GM12878 (cell line): ENCODE measurements around the gene LMTK3. TPM values are rescaled to one million over a fixed set of nuclear protein-coding genes. Genes with fewer than 3 reads are reported as not detected.
A peak's percentile ranks its signal among the peaks of the same experiment; 100 is the strongest.

Experiments used
- ATAC-seq: fragments of 200-7000 bp; cut with Tn5 transposase; 3 replicates; pipeline ENCODE4 v1.9.1; 2020; ENCODE audit warnings: mild to moderate bottlenecking, moderate library complexity
- BruUV-seq: library from RNA; stranded (reverse); fragments of 400-500 nt; replicated peaks from 2 replicates; lab custom pipeline; 2021; lab: Mats Ljungman, UMichigan
- CTCF ChIA-PET: fragments of 300-600 bp; sonication (Branson Sonifier 250); formaldehyde crosslinking; extraction: SDS; loops from one replicate; lab custom pipeline; 2021; ENCODE audit warnings: inconsistent platforms; lab: Yijun Ruan, JAX
- POLR2A ChIA-PET: fragments of 350-600 bp; formaldehyde crosslinking; extraction: SDS; loops from one replicate; lab custom pipeline; 2021; ENCODE audit warnings: inconsistent platforms; lab: Charles Lee
- RAD21 ChIA-PET: fragments of 300-600 bp; sonication (Branson Sonifier 250); formaldehyde crosslinking; loops from one replicate; lab custom pipeline; 2023; ENCODE audit warnings: antibody characterized with exemption; ENCODE audit not compliant: unreplicated experiment; lab: Charles Lee
- SMC1A ChIA-PET: fragments of 300-600 bp; sonication (Branson Sonifier 250); formaldehyde crosslinking; loops from one replicate; lab custom pipeline; 2023; ENCODE audit not compliant: unreplicated experiment, uncharacterized antibody; lab: Charles Lee
- DNase-seq: peaks from one replicate; pipeline ENCODE4 v3.0.0-alpha.2; 2011; ENCODE audit warnings: low read depth, low spot score
- FAIRE-seq: peaks from 3 replicates; lab custom pipeline; 2011; peaks lifted over from hg19 to GRCh38; lab: Jason Lieb, UNC
- H2AFZ ChIP-seq: 2 replicates; pipeline ENCODE4 v1.6.0; 2011; ENCODE audit warnings: low read depth, low read length, control low read depth; ENCODE audit not compliant: control insufficient read depth
- H3K27ac ChIP-seq: 2 replicates; pipeline ENCODE4 v1.5.1; 2011; ENCODE audit warnings: control low read depth; ENCODE audit not compliant: control insufficient read depth, insufficient read depth
- H3K27me3 ChIP-seq, 2 experiments: replicated peaks in 1 of 2; 2 replicates each; pipeline versions ENCODE4 v1.6.0 to v1.6.1; 2011; ENCODE audit warnings: low read length in 1 of 2; ENCODE audit not compliant: control insufficient read depth in 2 of 2, insufficient read depth in 2 of 2
- H3K36me3 ChIP-seq, 2 experiments: 2 replicates each; pipeline ENCODE4 v1.5.1; 2011; ENCODE audit warnings: low read length in 1 of 2; ENCODE audit not compliant: control insufficient read depth in 2 of 2, insufficient read depth in 2 of 2
- H3K4me1 ChIP-seq: 2 replicates; pipeline ENCODE4 v1.6.1; 2011; ENCODE audit warnings: mild to moderate bottlenecking, low read length, moderate library complexity, mixed read lengths; ENCODE audit not compliant: control insufficient read depth, insufficient read depth
- H3K4me2 ChIP-seq: 2 replicates; pipeline ENCODE4 v1.6.0; 2011; ENCODE audit warnings: control low read depth; ENCODE audit not compliant: control insufficient read depth, insufficient read depth
- H3K4me3 ChIP-seq: fragments of 200-600 bp; sonication (generic); 2 replicates; pipeline ENCODE4 v1.5.1; 2016
- H3K79me2 ChIP-seq: 2 replicates; pipeline ENCODE4 v1.6.0; 2011; ENCODE audit warnings: low read length; ENCODE audit not compliant: control insufficient read depth, insufficient read depth
- H3K9ac ChIP-seq: 2 replicates; pipeline ENCODE4 v1.8.0; 2011; ENCODE audit warnings: low read length, control low read depth, mixed read lengths; ENCODE audit not compliant: control insufficient read depth, insufficient read depth
- H3K9me3 ChIP-seq: replicated peaks from 3 replicates; pipeline ENCODE4 v1.5.1; 2011; ENCODE audit warnings: mild to moderate bottlenecking, low read length; ENCODE audit not compliant: control insufficient read depth, insufficient read depth
- H4K20me1 ChIP-seq: 2 replicates; pipeline ENCODE4 v1.6.0; 2011; ENCODE audit not compliant: control insufficient read depth, insufficient read depth
- IKZF1 ChIP-seq: fragments of 450-650 bp; conservative IDR thresholded peaks from 2 replicates; pipeline ENCODE4 v1.6.1; 2017; ENCODE audit warnings: antibody characterized with exemption, mild to moderate bottlenecking
- NKRF ChIP-seq: fragments of 450-650 bp; conservative IDR thresholded peaks from 2 replicates; pipeline ENCODE4 v1.6.1; 2017; ENCODE audit warnings: mild to moderate bottlenecking, moderate library complexity
- POLR2A ChIP-seq: IDR thresholded peaks from 2 replicates; pipeline ENCODE4 v1.6.1; 2011; ENCODE audit warnings: low read depth, mild to moderate bottlenecking, low read length
- SMARCA5 ChIP-seq: fragments of 450-650 bp; IDR thresholded peaks from 2 replicates; pipeline ENCODE4 v1.6.1; 2017; ENCODE audit warnings: mild to moderate bottlenecking
- SUZ12 ChIP-seq: fragments of 200-600 bp; sonication (generic); IDR thresholded peaks from one replicate; pipeline ENCODE4 v1.6.1; 2018; ENCODE audit warnings: antibody characterized with exemption, mild to moderate bottlenecking; ENCODE audit not compliant: unreplicated experiment
- YY1 ChIP-seq: IDR thresholded peaks from 2 replicates; pipeline ENCODE4 v1.6.1; 2011; ENCODE audit warnings: low read depth, mild to moderate bottlenecking, low read length
- WGBS: methylation state at CpG from one replicate; pipeline ENCODE4 v1.1.6; 2016; ENCODE audit warnings: low lambda C conversion rate; ENCODE audit not compliant: insufficient replicate concordance, insufficient coverage; ENCODE audit errors: missing lambda C conversion rate; 5-methylcytosine and 5-hydroxymethylcytosine counted together
- in situ Hi-C: fragments of 300-500 bp; cut with MboI; formaldehyde crosslinking; loops from 9 replicates; pipeline ENCODE4 v1.14.3; 2018; ENCODE audit warnings: mixed read lengths
- intact Hi-C: fragments of 100-400 bp; cut with micrococcal nuclease; formaldehyde crosslinking; loops from one replicate; pipeline ENCODE4 v1.14.2; 2022; ENCODE audit not compliant: unreplicated experiment
- polyA plus RNA-seq, 11 experiments: library from polyadenylated mRNA; depleted of rRNA in 4 of 11; unstranded in 6 of 11; stranded (reverse) in 5 of 11; fragments of >200 nt; fragmentation: Nextera tagmentation in 4 of 11; fragmentation: Illumina TruSeq in 1 of 11; extraction: Ambion mirVana in 4 of 11; extraction: Trizol in 1 of 11; gene quantifications; 1 replicate in 1 of 11; 2 replicates in 10 of 11; pipeline versions ENCODE4 v1.2.1 to v1.2.3, GENCODE V29; 2011 to 2016; ENCODE audit warnings: inconsistent platforms in 2 of 11, missing spikeins in 2 of 11, low read depth in 1 of 11
- total RNA-seq, 4 experiments: library from RNA; depleted of rRNA in 3 of 4; stranded (reverse); fragments of >200 nt in 3 of 4; fragmentation: Illumina TruSeq in 1 of 4; extraction: Trizol in 1 of 4; gene quantifications; 2 replicates each; pipeline versions ENCODE4 v1.2.1 to v1.2.3, GENCODE V29; 2013 to 2021
- TF ChIP-seq, protein P1 (sequence below): IDR thresholded peaks from 2 replicates; pipeline ENCODE4 v1.6.1; 2011; ENCODE audit warnings: low read depth, low read length, improper control_type of control experiment, borderline replicate concordance

The LMTK3 gene
- total and polyA plus RNA-seq, 10 of the 15 experiments (the other 5 are each of a cell fraction or from before 2014, with no cell fraction given): under 0.01 to 0.28 (median 0.04) TPM; not detected in 3

DNA sequence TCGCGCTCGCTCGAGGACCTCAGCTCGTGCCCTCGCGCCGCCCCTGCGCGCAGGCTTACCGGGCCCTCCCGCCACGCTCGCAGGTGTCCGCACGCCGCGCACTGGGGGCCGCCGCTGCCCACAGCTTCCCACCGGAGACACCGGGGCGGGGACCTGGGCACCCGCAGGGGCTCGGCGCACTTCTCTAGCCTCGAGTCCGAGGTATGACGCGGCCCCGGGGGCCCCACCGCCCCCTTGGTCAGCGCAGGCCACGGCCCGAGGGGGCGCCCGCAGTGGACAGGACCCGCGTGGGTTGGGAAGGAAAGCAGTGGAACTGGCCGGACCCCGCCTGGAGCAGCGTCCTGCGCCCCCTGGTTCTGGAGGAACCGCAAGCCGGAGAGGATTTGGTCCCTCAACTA lies 67.9 kb downstream of the LMTK3 start:
- no TSS peak for BruUV-seq
- Histone ChIP-seq H3K27ac (no peak overlapping the region), H3K9ac (no peak overlapping the region), H4K20me1 (no peaks in the 10 kb centered on the region), H3K27me3 (peaks cover 0 to 1% of the 10 kb centered on the region in 2 experiments; a peak in 1 of 4 replicates), H3K4me3 (no peak overlapping the region; the same call in 1 of the 2 replicates), H3K79me2 (peaks cover 17% of the 10 kb centered on the region), H3K4me2 (peak overlapping the region; percentile 88), H3K9me3 (no peaks in the 10 kb centered on the region), H2AFZ (no peak overlapping the region), H3K36me3 (peaks cover 0 to 5% of the 10 kb centered on the region in 2 experiments; a peak in 3 of 4 replicates), H3K4me1 (peaks cover 25% of the 10 kb centered on the region)
- no peak for DNase-seq
- SMC1A ChIA-PET: no interaction called here
- POLR2A ChIA-PET: interaction anchor here (0.5 to 1.0 kb wide), 3 partner anchors 15 to 89 kb away, joined by 3 to 9 read pairs (median 3); no protein-coding TSS in a partner anchor
- 16% methylated on average over 35 of the region's 45 CpGs for WGBS
- no peak for FAIRE-seq
- TF ChIP-seq SUZ12: peak; percentile 92
- TF ChIP-seq POLR2A: no peak
- CTCF ChIA-PET: interaction anchor here (3.3 kb wide), 1 partner anchor 53 kb away, joined by 18 read pairs; the partner anchor contains the start of gene KDELR1
- intact Hi-C loops: no loop called here
- RAD21 ChIA-PET: no interaction called here
- in situ Hi-C loops: no loop called here
- no peak for ATAC-seq

DNA sequence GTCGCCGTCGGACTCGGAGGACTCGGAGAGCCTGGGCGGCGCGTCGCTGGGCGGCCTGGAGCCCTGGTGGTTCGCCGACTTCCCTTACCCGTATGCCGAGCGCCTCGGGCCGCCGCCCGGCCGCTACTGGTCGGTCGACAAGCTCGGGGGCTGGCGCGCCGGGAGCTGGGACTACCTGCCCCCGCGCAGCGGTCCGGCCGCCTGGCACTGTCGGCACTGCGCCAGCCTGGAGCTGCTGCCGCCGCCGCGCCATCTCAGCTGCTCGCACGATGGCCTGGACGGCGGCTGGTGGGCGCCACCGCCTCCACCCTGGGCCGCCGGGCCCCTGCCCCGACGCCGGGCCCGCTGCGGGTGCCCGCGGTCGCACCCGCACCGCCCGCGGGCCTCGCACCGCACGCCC lies 68.4 kb downstream of the LMTK3 start:
- Histone ChIP-seq H3K79me2 (peaks cover 15% of the 10 kb centered on the region), H3K4me2 (no peak overlapping the region), H3K27ac (no peak overlapping the region), H4K20me1 (no peaks in the 10 kb centered on the region), H3K9me3 (no peaks in the 10 kb centered on the region), H3K4me3 (no peak overlapping the region), H3K36me3 (0 out of 4 replicates have a peak, but pooled peaks cover 0 to under 1% of the 10 kb centered on the region in 2 experiments), H2AFZ (no peak overlapping the region), H3K9ac (no peak overlapping the region)
- FAIRE-seq: no peak
- in situ Hi-C loops (no loop called here), intact Hi-C loops (no loop called here)
- no TSS peak for BruUV-seq
- ATAC-seq: no peak
- POLR2A ChIA-PET: interaction anchor here (1.0 kb wide), 1 partner anchor 24 kb away, joined by 3 read pairs; no protein-coding TSS in a partner anchor
- no peak for DNase-seq
- 73% methylated on average over 22 of the region's 60 CpGs for WGBS
- TF ChIP-seq YY1 (no peak), NKRF (no peak), SMARCA5 (no peak), IKZF1 (0 out of 2 replicates have a peak, but pooled peaks have one; percentile 11)
- TF ChIP-seq, protein P1, sequence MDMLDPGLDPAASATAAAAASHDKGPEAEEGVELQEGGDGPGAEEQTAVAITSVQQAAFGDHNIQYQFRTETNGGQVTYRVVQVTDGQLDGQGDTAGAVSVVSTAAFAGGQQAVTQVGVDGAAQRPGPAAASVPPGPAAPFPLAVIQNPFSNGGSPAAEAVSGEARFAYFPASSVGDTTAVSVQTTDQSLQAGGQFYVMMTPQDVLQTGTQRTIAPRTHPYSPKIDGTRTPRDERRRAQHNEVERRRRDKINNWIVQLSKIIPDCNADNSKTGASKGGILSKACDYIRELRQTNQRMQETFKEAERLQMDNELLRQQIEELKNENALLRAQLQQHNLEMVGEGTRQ: no peak
- TF ChIP-seq, all 136 proteins: peak for 1
- RAD21 ChIA-PET: no interaction called here
- peaks cover 25% of the 10 kb centered on the region for H3K4me1 ChIP-seq
- peaks cover 0 to 1% of the 10 kb centered on the region in 2 experiments; a peak in 1 of 4 replicates for H3K27me3 ChIP-seq
- SMC1A ChIA-PET: no interaction called here
- CTCF ChIA-PET: no interaction called here
